Measurements from ENCODE around the gene ZNF672. TPM values are rescaled to one million over a fixed set of nuclear protein-coding genes. Genes with fewer than 3 reads are reported as not detected.

ZNF672 gene
- polyA plus RNA-seq, 5 donors: 15.8 to 24.6 (median 17.6) TPM

DNA sequence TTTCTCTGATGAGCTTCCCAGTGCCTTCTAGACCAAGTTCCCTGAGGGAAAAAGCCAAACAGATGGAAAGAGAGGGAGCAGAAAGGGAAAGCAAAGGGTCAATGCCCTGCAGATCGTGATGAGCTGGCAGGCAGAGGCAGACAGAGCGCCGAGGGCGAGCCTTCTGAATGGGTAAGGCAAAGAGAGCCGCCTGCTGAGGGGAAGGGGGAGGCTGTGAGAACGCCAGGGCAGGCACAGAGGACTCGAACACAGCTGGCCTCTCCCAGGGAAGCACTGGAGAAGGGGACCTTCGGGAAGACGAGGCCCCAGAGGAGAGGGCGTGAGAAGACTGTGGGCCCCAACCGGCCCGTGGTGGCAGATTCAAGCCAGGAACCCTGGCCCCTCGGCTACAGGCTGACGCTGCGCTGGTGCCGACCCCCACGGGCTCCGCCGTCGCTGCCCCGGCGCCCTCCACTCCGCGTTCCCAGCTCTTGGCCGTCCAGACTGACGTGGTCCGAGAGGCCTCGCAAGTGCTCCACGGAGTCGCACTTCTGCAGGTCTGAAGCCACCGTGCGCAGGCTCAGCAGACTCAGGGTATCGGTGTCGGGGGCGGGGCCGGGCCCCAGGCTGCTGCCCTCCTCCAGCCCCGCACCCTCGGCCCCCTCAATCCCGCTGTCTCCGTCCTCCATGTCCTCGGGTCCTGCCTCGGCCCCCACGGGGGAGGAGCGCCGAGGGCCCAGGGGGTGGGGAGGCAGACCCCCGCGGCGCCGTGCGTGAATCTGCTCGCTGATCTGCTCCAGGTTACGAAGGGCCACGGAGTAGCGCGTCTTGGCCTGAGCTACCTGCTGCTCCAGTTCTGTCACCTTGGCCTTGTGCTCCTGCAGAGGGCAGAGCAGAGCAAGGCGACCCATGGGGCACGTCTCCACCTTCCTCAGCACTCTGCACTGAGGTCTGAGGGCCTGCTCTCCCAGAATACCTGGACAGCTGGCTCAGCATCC is 26.2 kb upstream of the ZNF672 start:
- DNase-seq: no peak

GRCh38 chr1:248812736-248813425 is 25.1 kb upstream of the ZNF672 start:
- DNase-seq: no peak

DNA sequence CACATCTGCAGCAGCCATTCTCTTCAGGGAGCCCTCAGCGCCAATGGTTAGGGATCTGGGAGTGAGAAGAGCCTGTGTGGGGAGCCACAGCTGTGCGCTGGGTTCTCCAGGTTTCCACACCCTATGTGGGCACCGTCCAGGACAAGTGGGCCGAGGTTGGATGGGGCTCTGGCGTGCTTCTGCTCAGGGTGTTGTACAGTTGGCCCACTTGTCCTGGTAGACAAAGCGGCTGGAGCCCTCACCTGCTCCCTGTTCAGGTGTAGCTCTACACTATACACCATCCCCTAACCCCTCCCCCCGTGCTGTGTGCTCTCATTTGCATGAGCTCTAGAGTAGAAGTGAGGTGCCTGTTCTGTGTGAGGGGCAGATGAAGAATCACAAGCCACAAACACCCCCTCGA is 24.5 kb upstream of the ZNF672 start:
- DNase-seq: no peak

DNA sequence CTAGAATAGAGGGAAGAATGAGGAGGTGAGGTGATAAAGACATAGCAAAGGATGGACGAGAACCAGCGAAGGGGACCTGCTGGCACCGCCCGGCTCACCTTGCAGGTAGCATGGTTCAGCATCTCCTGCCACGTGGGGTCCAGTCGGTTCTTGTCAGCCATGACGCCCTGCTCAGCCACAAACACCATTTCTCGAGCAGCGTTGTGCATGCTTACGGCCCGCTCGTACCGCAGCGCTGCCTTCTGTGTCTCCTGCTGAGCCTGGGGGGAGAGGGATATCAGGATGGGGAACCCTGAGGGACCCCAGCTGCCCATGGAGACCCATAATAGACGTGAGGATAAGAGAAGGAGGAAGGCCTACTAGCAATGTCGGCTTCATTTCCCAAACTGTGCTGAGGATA is 23.7 kb upstream of the ZNF672 start:
- no peak for DNase-seq

GRCh38 chr1:248815407-248816034 is 22.5 kb upstream of the ZNF672 start:
- DNase-seq: no peak

- no peak for DNase-seq
Observed at GRCh38 chr1:248816042-248816851, 21.8 kb upstream of the ZNF672 start.

GRCh38 chr1:248817065-248817464 is 21.0 kb upstream of the ZNF672 start:
- DNase-seq: no peak

GRCh38 chr1:248818505-248819374 is 19.3 kb upstream of the ZNF672 start:
- no peak for DNase-seq

GRCh38 chr1:248820041-248820585 is 17.9 kb upstream of the ZNF672 start:
- DNase-seq: no peak

GRCh38 chr1:248821101-248821500 is 16.9 kb upstream of the ZNF672 start:
- no peak for DNase-seq

GRCh38 chr1:248821641-248822040 is 16.4 kb upstream of the ZNF672 start:
- no peak for DNase-seq

DNA sequence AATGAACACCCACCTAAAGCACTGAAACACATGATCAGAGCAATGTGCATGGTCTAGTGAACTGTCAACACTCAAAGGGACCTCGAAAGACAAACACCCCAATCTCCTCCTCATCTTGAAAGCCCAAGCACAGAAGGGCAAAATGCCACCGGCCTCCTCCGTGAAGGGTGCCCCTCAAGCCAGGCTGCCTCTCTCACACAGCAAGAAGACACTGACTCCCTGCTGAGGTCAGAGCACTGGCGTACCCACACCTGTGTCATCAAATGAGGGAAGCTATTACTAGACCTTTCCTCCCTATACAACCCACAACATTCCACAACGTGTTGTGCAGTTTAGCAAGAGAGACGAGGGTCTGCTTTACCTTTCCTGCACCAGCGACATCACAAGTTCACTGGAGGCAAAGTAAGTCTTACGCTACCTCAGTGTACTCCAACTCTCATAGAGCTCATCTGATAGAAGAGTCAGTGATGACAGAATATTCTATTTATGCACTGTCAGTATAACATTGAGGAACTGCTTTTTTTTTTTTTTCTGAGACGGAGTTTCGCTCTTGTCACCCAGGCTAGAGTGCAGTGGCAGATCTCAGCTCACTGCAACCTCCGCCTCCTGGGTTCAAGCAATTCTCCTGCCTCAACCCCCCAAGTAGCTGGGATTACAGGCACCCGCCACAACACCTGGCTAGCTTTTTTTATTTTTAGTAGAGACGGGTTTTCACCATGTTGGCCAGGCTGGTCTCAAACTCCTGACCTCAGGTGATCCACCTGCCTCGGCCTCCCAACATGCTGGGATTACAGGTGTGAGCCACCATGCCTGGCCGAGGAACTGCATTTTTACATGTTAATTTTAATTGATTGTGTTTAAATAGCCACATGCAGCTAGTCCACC is 15.6 kb upstream of the ZNF672 start:
- DNase-seq: no peak

DNA sequence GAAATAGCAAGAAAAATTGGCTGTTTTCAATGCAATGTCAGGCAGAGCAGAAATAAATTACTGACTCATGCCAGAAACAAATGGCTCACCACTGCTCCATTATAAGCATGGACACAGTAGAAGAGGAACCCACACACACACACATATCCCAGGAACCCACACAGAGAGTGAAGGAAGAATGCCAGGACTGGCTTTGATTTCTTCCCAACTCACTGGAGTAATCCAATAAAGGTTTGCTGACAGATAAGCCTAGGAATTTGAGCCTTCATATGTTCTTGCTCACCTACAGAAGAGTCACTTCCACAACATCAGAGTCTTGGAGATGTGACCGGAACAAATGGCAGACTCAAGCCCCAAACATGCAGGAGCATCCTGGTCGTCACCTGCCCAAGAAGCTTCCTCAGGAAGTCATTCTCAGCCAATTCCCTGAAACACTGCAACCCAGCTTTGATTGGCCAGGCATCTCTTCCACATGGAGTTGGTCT is 14.5 kb upstream of the ZNF672 start:
- DNase-seq: no peak

- DNase-seq: no peak
Observed at GRCh38 chr1:248824301-248824700, 13.7 kb upstream of the ZNF672 start.

DNA sequence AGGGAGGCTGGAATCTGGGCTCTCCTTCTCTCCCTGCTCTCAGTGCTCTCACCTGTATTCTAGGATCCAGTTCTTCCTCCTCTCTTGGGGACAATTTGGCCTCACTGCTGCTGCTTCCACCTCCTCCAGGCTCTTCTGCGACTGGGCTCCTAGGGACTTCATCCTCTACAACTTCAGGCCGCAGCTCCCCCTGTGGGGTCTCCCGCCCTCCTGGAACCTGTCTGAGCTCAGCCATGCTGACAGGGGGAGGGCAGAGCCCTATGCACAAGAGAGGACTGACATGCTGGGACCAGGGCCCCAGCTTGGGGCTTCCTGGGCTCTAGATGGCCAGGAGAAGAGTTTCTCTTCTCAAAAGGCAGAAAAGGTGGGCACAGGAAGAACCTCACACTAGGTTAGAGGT is 13.3 kb upstream of the ZNF672 start:
- DNase-seq: no peak

GRCh38 chr1:248825136-248825535 is 12.9 kb upstream of the ZNF672 start:
- no peak for DNase-seq

DNA sequence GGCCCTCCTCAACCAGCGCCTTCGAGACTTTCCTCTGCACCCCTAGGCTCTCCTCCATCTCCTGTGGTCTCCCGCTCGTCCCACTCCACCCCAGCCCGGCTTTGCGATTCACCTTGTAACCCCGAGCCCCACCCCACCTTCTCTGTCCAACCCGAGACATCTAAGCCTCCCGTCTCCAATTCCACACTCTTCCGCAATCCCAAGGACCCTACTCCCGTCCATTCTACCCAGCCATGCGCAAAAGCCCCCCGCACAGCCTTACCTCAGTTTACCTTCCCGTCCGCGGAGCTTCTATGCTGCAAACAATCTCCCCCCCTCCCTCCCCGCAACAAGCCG is 12.5 kb upstream of the ZNF672 start:
- no peak for DNase-seq

- peak; percentile 97 to 98 for DNase-seq
Observed at GRCh38 chr1:248825909-248826760, 11.9 kb upstream of the ZNF672 start, which contains the start of gene SH3BP5L. Gene SH3BP5L (minus strand): TSS chr1:248825915. CDS start chr1:248824935, 980 bp downstream.

Data from right lung (tissue), 5 donors.